Suprapubic skin (tissue), 4 donors: ENCODE data around the gene CD79B. TPM values are rescaled to one million over a fixed set of nuclear protein-coding genes. Genes with fewer than 3 reads are reported as not detected.

Experiments used
- DNase-seq, 2 donors: peaks; one replicate each; pipeline ENCODE4 v3.0.0-alpha.2; 2019; ENCODE audit warnings: low spot score in 2 of 2
- H3K27ac ChIP-seq: fragments of 200-600 bp; sonication (generic); one replicate; pipeline ENCODE4 v1.5.1; 2019
- H3K27me3 ChIP-seq: fragments of 200-600 bp; sonication (generic); one replicate; pipeline ENCODE4 v1.5.1; 2019
- H3K36me3 ChIP-seq: fragments of 200-600 bp; sonication (generic); one replicate; pipeline ENCODE4 v1.5.1; 2019
- H3K4me1 ChIP-seq: fragments of 200-600 bp; sonication (generic); one replicate; pipeline ENCODE4 v1.5.1; 2019
- H3K4me3 ChIP-seq: fragments of 200-600 bp; sonication (generic); one replicate; pipeline ENCODE4 v1.5.1; 2019; ENCODE audit warnings: mild to moderate bottlenecking
- H3K9me3 ChIP-seq: fragments of 200-600 bp; sonication (generic); one replicate; pipeline ENCODE4 v1.5.1; 2019
- EP300 ChIP-seq: sonication (generic); formaldehyde crosslinking; IDR thresholded peaks from one replicate; pipeline ENCODE4 v1.6.1; 2017; ENCODE audit warnings: antibody characterized with exemption
- POLR2A ChIP-seq, 2 donors: fragments of 450-650 bp; IDR thresholded peaks; one replicate each; pipeline ENCODE4 v1.6.1; 2017; ENCODE audit warnings: antibody characterized with exemption in 2 of 2, mild to moderate bottlenecking in 2 of 2, moderate library complexity in 2 of 2
- POLR2AphosphoS5 ChIP-seq, 3 donors: sonication (generic); formaldehyde crosslinking; IDR thresholded peaks; one replicate each; pipeline ENCODE4 v1.6.1; 2017; ENCODE audit warnings: antibody characterized with exemption in 3 of 3
- WGBS: methylation state at CpG from one replicate; pipeline ENCODE4 v1.1.5; 2018; 5-methylcytosine and 5-hydroxymethylcytosine counted together
- total RNA-seq, 4 donors: library from RNA; depleted of rRNA; stranded (reverse); fragments of >200 nt; gene quantifications; one replicate each; pipeline ENCODE4 v1.1.0, GENCODE V29; 2016
- TF ChIP-seq, protein P1 (sequence below), 2 donors: fragments of 200-600 bp in 1 of 2; fragments of 450-650 bp in 1 of 2; sonication (generic) in 1 of 2; IDR thresholded peaks; one replicate each; pipeline ENCODE4 v1.5.1; 2016 to 2019; ENCODE audit warnings: antibody characterized with exemption in 2 of 2, mild to moderate bottlenecking in 1 of 2, moderate library complexity in 1 of 2

CD79B gene
- total RNA-seq, 4 donors from 2014 or later: 1.5 to 7.9 (median 2.2) TPM

DNA sequence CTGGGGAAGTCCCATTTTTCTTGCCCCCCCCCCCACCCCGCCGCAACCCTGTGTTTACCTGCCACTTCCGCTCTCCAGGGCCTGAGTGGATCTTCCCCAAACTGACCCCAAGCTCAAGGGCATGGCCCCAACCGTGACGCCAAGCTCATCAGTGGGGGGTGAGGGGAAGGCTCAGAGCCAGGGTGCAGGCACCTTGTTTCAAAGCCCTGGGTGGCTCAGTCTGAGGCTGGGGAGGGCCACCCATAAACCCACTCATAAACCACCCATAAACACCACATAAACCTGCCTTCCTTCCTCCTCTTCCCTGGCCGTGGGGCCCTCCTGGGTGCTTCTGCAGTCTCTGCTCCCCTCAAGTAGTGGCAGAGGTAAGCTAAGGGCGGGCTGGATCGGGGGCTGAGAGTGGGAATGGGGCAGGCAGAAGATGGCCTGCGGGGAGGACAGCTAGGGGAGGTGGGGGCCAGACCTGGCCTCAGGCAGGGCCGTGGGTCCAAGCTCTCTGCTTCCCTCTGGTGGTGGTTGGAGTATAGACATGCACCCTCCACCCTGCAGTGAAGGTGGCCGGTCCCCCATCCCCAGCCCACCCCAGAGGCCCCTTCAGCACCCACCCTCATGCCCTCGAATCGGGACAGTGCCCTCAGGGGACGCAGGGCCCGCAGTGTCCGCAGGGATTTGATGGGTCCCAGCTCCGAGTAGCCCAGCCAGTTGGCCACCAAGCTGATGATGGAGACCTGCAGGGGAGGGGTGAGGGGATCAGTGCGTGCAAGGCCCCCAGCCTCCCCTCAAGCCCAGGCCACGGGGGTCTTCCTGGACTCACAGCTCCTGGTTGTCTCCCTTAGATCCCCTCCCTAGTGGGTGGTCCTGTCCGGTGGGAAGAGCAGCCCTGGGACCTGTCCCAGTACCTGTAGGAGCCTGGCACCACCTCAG, 14.6 kb upstream of the CD79B start:
- no peak overlapping the region for H3K4me3 ChIP-seq
- H3K27ac ChIP-seq: no peak overlapping the region
- TF ChIP-seq EP300: no peak
- no peak for TF ChIP-seq POLR2A (IDR thresholded peaks at IDR 0.05)
- TF ChIP-seq, protein P1, sequence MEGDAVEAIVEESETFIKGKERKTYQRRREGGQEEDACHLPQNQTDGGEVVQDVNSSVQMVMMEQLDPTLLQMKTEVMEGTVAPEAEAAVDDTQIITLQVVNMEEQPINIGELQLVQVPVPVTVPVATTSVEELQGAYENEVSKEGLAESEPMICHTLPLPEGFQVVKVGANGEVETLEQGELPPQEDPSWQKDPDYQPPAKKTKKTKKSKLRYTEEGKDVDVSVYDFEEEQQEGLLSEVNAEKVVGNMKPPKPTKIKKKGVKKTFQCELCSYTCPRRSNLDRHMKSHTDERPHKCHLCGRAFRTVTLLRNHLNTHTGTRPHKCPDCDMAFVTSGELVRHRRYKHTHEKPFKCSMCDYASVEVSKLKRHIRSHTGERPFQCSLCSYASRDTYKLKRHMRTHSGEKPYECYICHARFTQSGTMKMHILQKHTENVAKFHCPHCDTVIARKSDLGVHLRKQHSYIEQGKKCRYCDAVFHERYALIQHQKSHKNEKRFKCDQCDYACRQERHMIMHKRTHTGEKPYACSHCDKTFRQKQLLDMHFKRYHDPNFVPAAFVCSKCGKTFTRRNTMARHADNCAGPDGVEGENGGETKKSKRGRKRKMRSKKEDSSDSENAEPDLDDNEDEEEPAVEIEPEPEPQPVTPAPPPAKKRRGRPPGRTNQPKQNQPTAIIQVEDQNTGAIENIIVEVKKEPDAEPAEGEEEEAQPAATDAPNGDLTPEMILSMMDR (IDR thresholded peaks at IDR 0.05): peak; percentile 12 to 67
- no peak for TF ChIP-seq POLR2AphosphoS5 (IDR thresholded peaks at IDR 0.05)
- WGBS: 43% methylated on average over 4 of the region's 20 CpGs
- no peaks in the 10 kb centered on the region for H3K9me3 ChIP-seq
- no peak for DNase-seq
- peaks cover 5% of the 10 kb centered on the region for H3K4me1 ChIP-seq
- peaks cover 17% of the 10 kb centered on the region for H3K27me3 ChIP-seq
- no peaks in the 10 kb centered on the region for H3K36me3 ChIP-seq

DNA sequence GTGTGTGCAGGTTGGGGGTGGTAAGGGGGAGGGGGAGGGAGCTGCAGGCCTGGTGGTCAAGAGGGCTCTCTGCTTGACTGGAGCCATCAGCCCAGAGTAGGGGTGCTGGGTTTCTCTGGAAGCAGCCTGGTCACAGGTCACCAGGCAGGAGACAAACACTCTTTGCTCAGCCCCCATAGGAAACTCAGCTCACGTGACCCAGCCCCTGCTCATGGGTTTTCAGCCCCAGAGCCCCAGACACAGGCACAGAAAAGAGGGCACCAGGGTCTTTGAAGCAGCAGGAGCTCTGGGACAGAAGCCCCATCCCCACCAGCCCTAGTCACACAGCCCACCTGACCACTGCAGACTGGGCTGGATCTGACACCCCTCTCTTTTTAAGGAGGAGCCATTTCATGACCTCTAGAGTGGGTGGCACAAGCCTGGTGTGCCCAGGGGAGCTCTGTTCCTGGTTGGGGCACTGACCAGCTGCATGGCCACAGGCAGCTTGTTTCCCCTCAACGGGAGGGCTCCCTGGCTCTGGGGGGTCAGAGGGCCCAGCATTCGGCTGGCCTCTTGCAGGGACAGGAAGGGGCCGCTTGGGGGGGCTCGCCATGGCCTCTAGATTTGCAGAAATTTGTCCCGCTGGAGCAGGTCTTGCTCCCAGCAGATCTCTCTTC, 13.8 kb upstream of the CD79B start:
- TF ChIP-seq POLR2AphosphoS5 (IDR thresholded peaks at IDR 0.05): no peak
- no peak for TF ChIP-seq EP300
- TF ChIP-seq, protein P1 (IDR thresholded peaks at IDR 0.05): no peak
- TF ChIP-seq POLR2A (IDR thresholded peaks at IDR 0.05): no peak
- Histone ChIP-seq H3K9me3 (no peaks in the 10 kb centered on the region), H3K36me3 (no peaks in the 10 kb centered on the region), H3K27ac (no peak overlapping the region), H3K4me3 (no peak overlapping the region), H3K4me1 (peaks cover 5% of the 10 kb centered on the region), H3K27me3 (peaks cover 17% of the 10 kb centered on the region)
- WGBS: 70% methylated on average over 4 of the region's 6 CpGs
- no peak for DNase-seq

GRCh38 chr17:63944736-63945499, 12.8 kb upstream of the CD79B start:
- 91% methylated on average over 14 of the region's 24 CpGs for WGBS
- Histone ChIP-seq H3K27ac (no peak overlapping the region), H3K36me3 (no peaks in the 10 kb centered on the region), H3K4me3 (no peak overlapping the region), H3K4me1 (peaks cover 5% of the 10 kb centered on the region), H3K9me3 (no peaks in the 10 kb centered on the region), H3K27me3 (peaks cover 10% of the 10 kb centered on the region)
- DNase-seq: no peak
- TF ChIP-seq POLR2AphosphoS5 (IDR thresholded peaks at IDR 0.05): no peak
- TF ChIP-seq, protein P1 (IDR thresholded peaks at IDR 0.05): no peak
- TF ChIP-seq EP300: no peak
- no peak for TF ChIP-seq POLR2A (IDR thresholded peaks at IDR 0.05)

GRCh38 chr17:63943745-63944144, 11.6 kb upstream of the CD79B start:
- Histone ChIP-seq H3K4me1 (peaks cover 5% of the 10 kb centered on the region), H3K36me3 (no peaks in the 10 kb centered on the region), H3K4me3 (no peak overlapping the region), H3K27ac (no peak overlapping the region), H3K9me3 (no peaks in the 10 kb centered on the region), H3K27me3 (peaks cover under 1% of the 10 kb centered on the region)
- 91% methylated on average over 9 of the region's 9 CpGs for WGBS
- DNase-seq: no peak
- TF ChIP-seq, protein P1 (IDR thresholded peaks at IDR 0.05): no peak
- TF ChIP-seq POLR2AphosphoS5 (IDR thresholded peaks at IDR 0.05) (no peak), EP300 (no peak), POLR2A (IDR thresholded peaks at IDR 0.05) (no peak)
